ENCODE data around the gene LCOR. TPM values are rescaled to one million over a fixed set of nuclear protein-coding genes. Genes with fewer than 3 reads are reported as not detected.

LCOR gene
- total and polyA plus RNA-seq, 2 of the 13 experiments (the other 11 are each of a cell fraction or from before 2014, with no cell fraction given): 12.4 to 23.7 TPM

GRCh38 chr10:97034958-97035769, 203.1 kb downstream of the LCOR start:
- H3K4me3 ChIP-seq (replicated peaks in 1 of 3; ENCODE audit: insufficient read depth in 1 of 3, low read depth in 2 of 3, low read length in 3 of 3): no peak overlapping the region
- H3K4me1 ChIP-seq (ENCODE audit: insufficient read depth, low read length): peaks cover 29% of the 10 kb centered on the region
- H3K27ac ChIP-seq (ENCODE audit: extremely low read length, insufficient read depth, low read length): no peak overlapping the region
- WGBS (ENCODE audit: low lambda C conversion rate): 44% methylated on average over 18 of the region's 18 CpGs
- ATAC-seq (no peak), DNase-seq (ENCODE audit: low spot score) (no peak), FAIRE-seq (no peak)
- BruUV-seq (replicated peaks): no TSS peak
- no peaks in the 10 kb centered on the region for H3K36me3 ChIP-seq (replicated peaks in 1 of 2; ENCODE audit: control insufficient read depth in 1 of 2, insufficient read depth in 2 of 2, low read length in 2 of 2)
- H3K79me2 ChIP-seq (ENCODE audit: insufficient read depth, low read length): no peaks in the 10 kb centered on the region
- ChIA-PET POLR2A (no interaction called here), CTCF (ENCODE audit: low intra/inter-chr PET ratio, low total read pairs) (no interaction called here)
- intact Hi-C loops (cut with micrococcal nuclease; ENCODE audit: unreplicated experiment): loop anchor here (5.0 kb wide), 1 partner anchor 203 kb away; the partner anchor contains the start of gene LCOR
- no peaks in the 10 kb centered on the region for H3K9me3 ChIP-seq (ENCODE audit: low read length)
- no peaks in the 10 kb centered on the region for H4K20me1 ChIP-seq (ENCODE audit: insufficient read depth, low read length)
- in situ Hi-C loops (cut with HindIII; ENCODE audit: extremely low pct_ligation_motif_present, low pct_unique_long_range_greater_than_20kb): no loop called here
- H2AFZ ChIP-seq (ENCODE audit: low read length): no peak overlapping the region
- no peak for TF ChIP-seq ZNF224 (CRISPR knock-in tag; IDR thresholded peaks at IDR 0.05)
- no peak for TF ChIP-seq HMGXB4 (CRISPR knock-in tag; IDR thresholded peaks at IDR 0.05; ENCODE audit: borderline replicate concordance in 1 of 2, low read depth in 1 of 2)
- TF ChIP-seq, protein P1, sequence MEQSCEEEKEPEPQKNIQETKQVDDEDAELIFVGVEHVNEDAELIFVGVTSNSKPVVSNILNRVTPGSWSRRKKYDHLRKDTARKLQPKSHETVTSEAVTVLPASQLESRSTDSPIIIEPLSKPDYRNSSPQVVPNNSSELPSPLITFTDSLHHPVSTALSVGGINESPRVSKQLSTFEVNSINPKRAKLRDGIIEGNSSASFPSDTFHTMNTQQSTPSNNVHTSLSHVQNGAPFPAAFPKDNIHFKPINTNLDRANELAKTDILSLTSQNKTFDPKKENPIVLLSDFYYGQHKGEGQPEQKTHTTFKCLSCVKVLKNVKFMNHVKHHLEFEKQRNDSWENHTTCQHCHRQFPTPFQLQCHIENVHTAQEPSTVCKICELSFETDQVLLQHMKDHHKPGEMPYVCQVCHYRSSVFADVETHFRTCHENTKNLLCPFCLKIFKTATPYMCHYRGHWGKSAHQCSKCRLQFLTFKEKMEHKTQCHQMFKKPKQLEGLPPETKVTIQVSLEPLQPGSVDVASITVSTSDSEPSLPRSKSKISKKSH (CRISPR knock-in tag; IDR thresholded peaks at IDR 0.05; ENCODE audit: borderline replicate concordance): no peak
- no peak for TF ChIP-seq KLF16 (CRISPR knock-in tag; IDR thresholded peaks at IDR 0.05)
- no peak for TF ChIP-seq ATF4 (CRISPR knock-in tag; IDR thresholded peaks at IDR 0.05)
- TF ChIP-seq XRCC5 (optimal IDR thresholded peaks at IDR 0.05; ENCODE audit: low read length): no peak
- no peak for TF ChIP-seq ZNF766 (CRISPR knock-in tag; IDR thresholded peaks at IDR 0.05; ENCODE audit: borderline replicate concordance)
- no peak for TF ChIP-seq TARDBP (CRISPR knock-in tag; IDR thresholded peaks at IDR 0.05)
- TF ChIP-seq, protein P2, sequence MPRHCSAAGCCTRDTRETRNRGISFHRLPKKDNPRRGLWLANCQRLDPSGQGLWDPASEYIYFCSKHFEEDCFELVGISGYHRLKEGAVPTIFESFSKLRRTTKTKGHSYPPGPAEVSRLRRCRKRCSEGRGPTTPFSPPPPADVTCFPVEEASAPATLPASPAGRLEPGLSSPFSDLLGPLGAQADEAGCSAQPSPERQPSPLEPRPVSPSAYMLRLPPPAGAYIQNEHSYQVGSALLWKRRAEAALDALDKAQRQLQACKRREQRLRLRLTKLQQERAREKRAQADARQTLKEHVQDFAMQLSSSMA (CRISPR knock-in tag; IDR thresholded peaks at IDR 0.05): no peak
- no peak for TF ChIP-seq GLI4 (CRISPR knock-in tag; IDR thresholded peaks at IDR 0.05; ENCODE audit: borderline replicate concordance)
- H3K27me3 ChIP-seq (ENCODE audit: control insufficient read depth in 1 of 2, insufficient read depth in 2 of 2, low read length in 2 of 2): peaks cover 3 to 31% of the 10 kb centered on the region in 2 experiments; a peak in 3 of 5 replicates
- H3K9ac ChIP-seq (ENCODE audit: insufficient read depth, low read depth, low read length): no peak overlapping the region
- no peak overlapping the region for H3K4me2 ChIP-seq (ENCODE audit: low read depth, low read length)
